GM18520 (cell line): ENCODE results near the gene PLA2R1.

Experiments used
- ATAC-seq: cut with Tn5 transposase; IDR thresholded peaks from one replicate; pipeline ENCODE4 v1.9.1; 2021; ENCODE audit not compliant: unreplicated experiment

Gene PLA2R1

GRCh38 chr2:159897720-159898119, 164.7 kb downstream of the PLA2R1 start:
- ATAC-seq = no peak

GRCh38 chr2:159897081-159897480, 165.3 kb downstream of the PLA2R1 start:
- no peak for ATAC-seq

GRCh38 chr2:159895258-159896065, 167.0 kb downstream of the PLA2R1 start:
- ATAC-seq = peak; percentile 70

- ATAC-seq = no peak
Measured at GRCh38 chr2:159894145-159894838, 168.1 kb downstream of the PLA2R1 start.

- no peak for ATAC-seq
Measured at GRCh38 chr2:159892990-159893810, 169.2 kb downstream of the PLA2R1 start.

- no peak for ATAC-seq
Measured at GRCh38 chr2:159891917-159892730, 170.3 kb downstream of the PLA2R1 start.

- no peak for ATAC-seq
Measured at GRCh38 chr2:159891267-159891588, 171.2 kb downstream of the PLA2R1 start.

GRCh38 chr2:159890551-159891266, 171.7 kb downstream of the PLA2R1 start:
- ATAC-seq = no peak

GRCh38 chr2:159882130-159882745, 180.2 kb downstream of the PLA2R1 start:
- no peak for ATAC-seq
